Measurements from ENCODE around the gene AURKA. TPM values are rescaled to one million over a fixed set of nuclear protein-coding genes. Genes with fewer than 3 reads are reported as not detected.
A peak's percentile ranks its signal among the peaks of the same experiment; 100 is the strongest.

AURKA gene
- total RNA-seq, 1 experiment from 2014 or later = 75.3 TPM

- Mint-ChIP-seq H3K4me3 (ENCODE audit: unreplicated experiment) (no peak overlapping the region), H3K4me1 (ENCODE audit: insufficient read depth, unreplicated experiment) (peaks cover 11% of the 10 kb centered on the region), H3K27me3 (ENCODE audit: insufficient read depth, unreplicated experiment) (no peaks in the 10 kb centered on the region), H3K9me3 (ENCODE audit: unreplicated experiment) (no peaks in the 10 kb centered on the region), H3K36me3 (ENCODE audit: insufficient read depth, unreplicated experiment) (peaks cover 47% of the 10 kb centered on the region), H3K27ac (ENCODE audit: low read depth, unreplicated experiment) (no peak overlapping the region)
- no peak for DNase-seq (ENCODE audit: unreplicated experiment)
- no peak for TF ChIP-seq CTCF (IDR thresholded peaks at IDR 0.05; ENCODE audit: unreplicated experiment)
- ChIA-PET CTCF (interaction anchor here (1.0 to 8.8 kb wide), 2 partner anchors 11 to 19 kb away, joined by 3 to 84 read pairs; no protein-coding TSS in a partner anchor), POLR2A (interaction anchor here (0.8 to 7.8 kb wide), 2 partner anchors 11 to 217 kb away, joined by 3 to 115 read pairs; no protein-coding TSS in a partner anchor)
- BruUV-seq (replicated peaks) = no TSS peak
- intact Hi-C loops (cut with micrococcal nuclease) = no loop called here
Observed at GRCh38 chr20:56362833-56363413, 29.1 kb downstream of the AURKA start.

DNA sequence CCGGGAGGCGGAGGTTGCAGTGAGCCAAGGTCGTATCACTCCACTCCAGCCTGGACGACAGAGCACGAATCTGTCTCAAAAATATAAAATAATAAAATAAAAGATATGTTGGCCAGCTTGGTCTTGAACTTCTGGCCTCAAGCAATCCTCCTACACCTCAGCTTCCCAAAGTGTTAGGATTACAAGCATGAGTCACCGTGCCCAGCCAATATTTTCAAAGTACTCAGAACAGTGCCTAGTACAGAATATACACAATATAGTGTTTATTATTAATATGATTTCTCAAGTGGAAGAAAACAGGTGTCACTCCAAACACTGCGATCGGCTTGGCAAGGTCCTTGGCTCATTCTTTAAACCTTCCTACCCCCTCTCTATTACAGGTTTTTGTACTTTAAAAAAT is 30.1 kb downstream of the AURKA start:
- TF ChIP-seq CTCF (IDR thresholded peaks at IDR 0.05; ENCODE audit: unreplicated experiment) = no peak
- peaks cover 42% of the 10 kb centered on the region for H3K36me3 Mint-ChIP-seq (ENCODE audit: insufficient read depth, unreplicated experiment)
- no peaks in the 10 kb centered on the region for H3K27me3 Mint-ChIP-seq (ENCODE audit: insufficient read depth, unreplicated experiment)
- H3K4me1 Mint-ChIP-seq (ENCODE audit: insufficient read depth, unreplicated experiment) = peaks cover 11% of the 10 kb centered on the region
- no peak overlapping the region for H3K27ac Mint-ChIP-seq (ENCODE audit: low read depth, unreplicated experiment)
- no peaks in the 10 kb centered on the region for H3K9me3 Mint-ChIP-seq (ENCODE audit: unreplicated experiment)
- POLR2A ChIA-PET = interaction anchor here (0.6 to 7.8 kb wide), 2 partner anchors 12 to 26 kb away, joined by 3 to 115 read pairs; no protein-coding TSS in a partner anchor
- no TSS peak for BruUV-seq (replicated peaks)
- CTCF ChIA-PET = interaction anchor here (0.6 to 8.8 kb wide), 6 partner anchors 12 to 1717 kb away, joined by 3 to 84 read pairs (median 3); no protein-coding TSS in a partner anchor
- intact Hi-C loops (cut with micrococcal nuclease) = no loop called here
- no peak for DNase-seq (ENCODE audit: unreplicated experiment)
- H3K4me3 Mint-ChIP-seq (ENCODE audit: unreplicated experiment) = no peak overlapping the region

DNA sequence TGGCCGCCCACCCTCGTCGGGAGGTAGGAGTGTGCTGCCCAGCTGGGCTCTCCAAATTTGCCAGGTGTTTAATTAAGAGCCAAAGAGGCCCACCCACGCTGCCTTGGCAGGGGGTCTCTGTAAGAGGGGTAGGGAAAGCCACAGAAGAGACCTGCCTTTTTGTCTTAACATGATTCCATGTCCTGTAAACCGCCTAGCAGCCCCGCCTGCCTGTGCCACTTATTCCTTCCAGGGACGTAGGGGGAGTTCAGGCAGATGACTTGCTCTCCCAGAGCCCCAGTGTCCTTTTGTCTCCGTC is 31.2 kb downstream of the AURKA start:
- intact Hi-C loops (cut with micrococcal nuclease) = no loop called here
- Mint-ChIP-seq H3K27ac (ENCODE audit: low read depth, unreplicated experiment) (no peak overlapping the region), H3K4me3 (ENCODE audit: unreplicated experiment) (peak overlapping the region; percentile 84), H3K9me3 (ENCODE audit: unreplicated experiment) (no peaks in the 10 kb centered on the region), H3K27me3 (ENCODE audit: insufficient read depth, unreplicated experiment) (no peaks in the 10 kb centered on the region), H3K4me1 (ENCODE audit: insufficient read depth, unreplicated experiment) (peaks cover 11% of the 10 kb centered on the region), H3K36me3 (ENCODE audit: insufficient read depth, unreplicated experiment) (peaks cover 32% of the 10 kb centered on the region)
- no peak for DNase-seq (ENCODE audit: unreplicated experiment)
- BruUV-seq (replicated peaks) = no TSS peak
- TF ChIP-seq CTCF (IDR thresholded peaks at IDR 0.05; ENCODE audit: unreplicated experiment) = no peak
- POLR2A ChIA-PET = interaction anchor here (2.0 to 7.8 kb wide), 5 partner anchors 8 to 108 kb away, joined by 7 to 115 read pairs (median 23); partner anchors contain the start of genes AURKA, CSTF1 and RTF2
- CTCF ChIA-PET = interaction anchor here (0.6 to 8.8 kb wide), 4 partner anchors 13 to 116 kb away, joined by 3 to 84 read pairs (median 3); no protein-coding TSS in a partner anchor

DNA sequence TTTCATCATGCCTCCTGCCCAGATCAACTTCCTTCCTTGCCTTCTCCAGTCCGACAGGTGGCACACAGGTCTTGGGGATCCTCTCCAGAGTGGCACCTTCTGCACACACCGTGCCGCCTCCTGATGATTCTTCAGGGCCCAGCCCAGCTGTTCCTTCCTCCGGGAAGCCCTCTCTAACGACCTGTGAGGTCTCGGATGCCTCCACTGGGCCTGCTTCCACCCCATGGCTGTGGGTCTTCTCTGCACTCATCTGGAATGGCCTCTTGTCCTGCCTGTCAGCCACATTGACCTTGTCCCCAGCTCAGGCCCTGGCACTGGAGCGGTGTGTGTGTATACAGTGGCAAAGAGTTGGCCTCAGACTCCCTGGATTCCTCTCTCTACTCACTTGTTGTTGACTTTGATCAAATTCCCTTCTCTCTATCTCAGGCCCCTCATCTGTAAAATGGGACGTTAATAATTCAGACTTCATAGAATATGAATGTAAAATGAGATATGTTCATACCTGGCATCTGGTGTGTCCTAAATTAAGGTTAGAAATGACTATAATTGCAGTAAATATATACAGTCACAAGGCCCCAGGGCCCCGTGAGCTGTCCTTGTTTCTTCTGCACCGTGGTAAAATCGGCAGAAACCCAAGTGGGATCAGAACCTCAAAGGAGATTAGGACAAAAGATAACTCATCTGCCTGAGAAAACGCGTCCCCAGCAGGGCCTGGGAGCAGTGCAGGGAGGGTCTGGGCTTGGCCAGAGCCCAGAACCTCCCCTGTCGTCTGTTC is 31.7 kb downstream of the AURKA start:
- no peak for TF ChIP-seq CTCF (IDR thresholded peaks at IDR 0.05; ENCODE audit: unreplicated experiment)
- H3K27me3 Mint-ChIP-seq (ENCODE audit: insufficient read depth, unreplicated experiment) = no peaks in the 10 kb centered on the region
- DNase-seq (ENCODE audit: unreplicated experiment) = no peak
- peaks cover 26% of the 10 kb centered on the region for H3K36me3 Mint-ChIP-seq (ENCODE audit: insufficient read depth, unreplicated experiment)
- H3K27ac Mint-ChIP-seq (ENCODE audit: low read depth, unreplicated experiment) = peak overlapping the region; percentile 30
- BruUV-seq (replicated peaks) = TSS peak; percentile 27
- H3K4me1 Mint-ChIP-seq (ENCODE audit: insufficient read depth, unreplicated experiment) = peaks cover 11% of the 10 kb centered on the region
- H3K9me3 Mint-ChIP-seq (ENCODE audit: unreplicated experiment) = no peaks in the 10 kb centered on the region
- POLR2A ChIA-PET = interaction anchor here (0.7 to 7.8 kb wide), 14 partner anchors 8 to 218 kb away, joined by 3 to 115 read pairs (median 8); partner anchors contain the start of genes AURKA, CSTF1 and RTF2
- peak overlapping the region; percentile 84 for H3K4me3 Mint-ChIP-seq (ENCODE audit: unreplicated experiment)
- CTCF ChIA-PET = interaction anchor here (0.6 to 8.8 kb wide), 14 partner anchors 10 to 173 kb away, joined by 3 to 84 read pairs (median 4); partner anchors contain the start of genes MC3R and RTF2
- intact Hi-C loops (cut with micrococcal nuclease) = no loop called here

All from MCF 10A (cell line).